KOPT-K1 (cell line): ENCODE measurements around the gene RASA3.

Experiments used
- H3K27ac ChIP-seq: fragments of 200-600 bp; sonication (generic); 2 replicates; pipeline ENCODE4 v1.5.1; 2016; ENCODE audit warnings: antibody characterized with exemption, mild to moderate bottlenecking, low read depth, low read length; ENCODE audit not compliant: poor library complexity, severe bottlenecking
- H3K36me3 ChIP-seq: fragments of 200-600 bp; sonication (generic); 2 replicates; pipeline ENCODE4 v1.5.1; 2017; ENCODE audit warnings: antibody characterized with exemption, mild to moderate bottlenecking, low read length, moderate library complexity; ENCODE audit not compliant: insufficient read depth
- H3K9me3 ChIP-seq: fragments of 200-600 bp; sonication (generic); 2 replicates; pipeline ENCODE4 v1.5.1; 2017; ENCODE audit warnings: antibody characterized with exemption, low read length, mild to moderate bottlenecking; ENCODE audit not compliant: insufficient read depth, poor library complexity, severe bottlenecking

Gene RASA3

GRCh38 chr13:114088863-114089262 is 43.6 kb downstream of the RASA3 start:
- H3K36me3 ChIP-seq = 0 out of 2 replicates have a peak, but pooled peaks cover 3% of the 10 kb centered on the region
- peaks cover 48% of the 10 kb centered on the region for H3K9me3 ChIP-seq

DNA sequence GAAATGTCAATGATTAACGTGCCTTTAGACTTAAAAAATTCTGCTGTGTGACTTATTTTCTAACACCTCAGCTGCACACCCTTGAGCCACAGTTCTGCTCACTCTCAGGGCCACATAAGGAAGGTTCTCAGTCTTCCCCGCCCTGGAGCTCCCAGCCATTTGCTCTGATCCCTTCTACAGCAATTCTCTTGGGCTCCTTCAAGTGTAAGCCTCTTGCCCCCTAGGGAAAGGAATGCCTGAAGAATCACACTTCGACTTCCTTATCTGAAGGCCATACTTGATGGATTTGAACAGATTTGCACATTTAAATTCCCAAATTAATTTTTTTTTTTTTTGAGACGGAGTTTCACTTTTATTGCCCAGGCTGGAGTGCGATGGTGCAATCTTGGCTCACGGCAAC is 44.2 kb downstream of the RASA3 start:
- Histone ChIP-seq H3K36me3 (0 out of 2 replicates have a peak, but pooled peaks cover 3% of the 10 kb centered on the region), H3K27ac (no peak overlapping the region), H3K9me3 (peaks cover 42% of the 10 kb centered on the region)

More at GRCh38 chr13:114088863-114089262, 43.6 kb downstream of the RASA3 start:
- H3K27ac ChIP-seq = no peak overlapping the region

DNA sequence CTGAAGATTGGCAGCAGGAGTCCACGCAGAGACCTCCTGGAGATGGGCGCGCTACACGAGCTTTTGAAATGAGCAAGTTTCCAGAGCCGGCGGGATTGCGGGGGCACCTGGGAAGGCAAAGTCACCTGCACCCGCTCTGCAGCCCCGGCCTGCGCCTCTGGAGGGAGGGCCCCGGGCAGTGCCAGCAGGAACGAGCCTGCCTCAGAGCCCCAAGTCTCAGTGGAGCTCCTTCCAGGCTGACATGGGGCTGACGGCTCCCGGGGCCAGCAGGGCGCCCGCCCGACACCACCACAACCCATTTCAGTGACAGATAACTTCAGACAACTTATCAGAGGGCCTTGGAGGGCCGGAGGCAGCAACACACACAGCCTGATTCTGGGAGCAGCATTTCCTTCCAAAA is 45.0 kb downstream of the RASA3 start:
- H3K27ac ChIP-seq = no peak overlapping the region
- 0 out of 2 replicates have a peak, but pooled peaks cover 3% of the 10 kb centered on the region for H3K36me3 ChIP-seq
- peaks cover 34% of the 10 kb centered on the region for H3K9me3 ChIP-seq

GRCh38 chr13:114082849-114083645 is 49.4 kb downstream of the RASA3 start:
- Histone ChIP-seq H3K36me3 (peaks cover 9% of the 10 kb centered on the region; the same call in 1 of the 2 replicates), H3K9me3 (peaks cover 6% of the 10 kb centered on the region), H3K27ac (no peak overlapping the region)

GRCh38 chr13:114081761-114082681 is 50.4 kb downstream of the RASA3 start:
- Histone ChIP-seq H3K27ac (no peak overlapping the region), H3K9me3 (no peaks in the 10 kb centered on the region), H3K36me3 (peaks cover 6% of the 10 kb centered on the region; the same call in 1 of the 2 replicates)

GRCh38 chr13:114080739-114081561 is 51.5 kb downstream of the RASA3 start:
- H3K27ac ChIP-seq = no peak overlapping the region
- no peaks in the 10 kb centered on the region for H3K9me3 ChIP-seq
- peaks cover 6% of the 10 kb centered on the region; the same call in 1 of the 2 replicates for H3K36me3 ChIP-seq

DNA sequence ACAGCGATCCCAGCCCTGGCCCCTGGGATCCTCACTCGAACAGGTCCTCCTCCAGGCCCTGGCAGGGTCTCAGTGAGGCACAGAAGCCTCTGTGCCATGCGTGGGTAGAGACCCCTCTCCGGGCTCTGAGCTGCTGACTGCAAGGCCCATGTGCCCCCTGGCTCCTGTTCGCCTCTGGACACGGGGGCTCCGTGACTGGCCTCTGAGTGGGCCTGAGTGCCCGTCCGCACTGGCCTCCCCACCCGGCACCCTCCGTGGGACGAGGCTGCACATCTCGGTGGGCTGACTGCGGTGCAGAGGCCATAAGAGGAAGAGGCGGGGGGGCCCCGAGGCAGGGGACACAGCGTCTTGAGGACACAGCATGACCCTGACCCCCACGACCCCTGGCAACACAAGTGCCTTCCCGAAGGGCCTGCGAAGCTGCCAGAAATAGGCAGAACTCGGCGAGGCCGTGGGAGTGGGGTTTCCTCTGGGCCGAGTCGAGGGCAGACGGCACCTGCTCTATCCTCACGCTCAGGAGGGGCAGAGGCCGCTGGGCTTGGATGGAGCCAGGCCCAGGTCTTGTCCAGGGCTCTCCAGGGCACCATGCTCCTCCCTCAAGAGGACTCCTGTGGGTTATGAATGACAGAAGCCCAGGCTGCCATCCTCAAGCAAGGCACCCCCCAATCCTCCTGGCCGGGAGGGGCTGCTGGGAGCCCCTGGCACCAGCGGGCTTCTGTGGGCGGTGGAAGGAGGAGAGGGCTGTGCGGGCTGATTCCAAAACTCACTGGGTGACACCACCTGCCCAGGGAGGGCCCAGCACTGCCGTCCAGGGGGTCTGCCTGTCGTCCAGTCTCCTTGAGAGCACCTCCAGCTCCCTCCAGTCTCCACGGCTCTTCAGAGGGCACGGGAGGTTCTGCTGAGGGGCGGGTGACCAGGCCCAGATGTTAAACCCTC is 52.6 kb downstream of the RASA3 start:
- peaks cover 6% of the 10 kb centered on the region; the same call in 1 of the 2 replicates for H3K36me3 ChIP-seq

GRCh38 chr13:114078461-114079451 is 53.7 kb downstream of the RASA3 start:
- Histone ChIP-seq H3K36me3 (peaks cover 16% of the 10 kb centered on the region; the same call in 1 of the 2 replicates), H3K9me3 (no peaks in the 10 kb centered on the region), H3K27ac (no peak overlapping the region)

More for the DNA sequence above, 52.6 kb downstream of the RASA3 start:
- Histone ChIP-seq H3K9me3 (no peaks in the 10 kb centered on the region), H3K27ac (no peak overlapping the region)

DNA sequence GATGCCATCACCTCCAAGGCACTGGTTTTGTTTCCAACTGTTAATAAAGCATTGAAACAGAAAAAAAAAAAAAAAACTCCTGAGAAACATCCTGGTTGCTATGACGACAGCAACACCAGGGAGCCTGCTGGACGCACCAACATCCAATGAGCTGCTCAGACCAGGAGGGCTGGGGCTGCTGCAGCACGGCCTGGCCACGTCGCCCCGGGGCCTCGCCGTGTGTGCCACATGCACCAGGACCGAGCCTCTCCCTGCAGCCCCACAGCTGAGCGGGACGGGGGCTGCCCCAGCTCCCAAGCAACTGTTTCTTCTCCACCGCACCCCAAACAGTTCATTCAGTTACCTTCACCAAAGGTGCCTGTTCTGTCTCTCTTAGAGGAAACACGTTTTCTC is 54.5 kb downstream of the RASA3 start:
- H3K36me3 ChIP-seq = peaks cover 24% of the 10 kb centered on the region; the same call in 1 of the 2 replicates
- H3K27ac ChIP-seq = no peak overlapping the region
- H3K9me3 ChIP-seq = no peaks in the 10 kb centered on the region

GRCh38 chr13:114077099-114077932 is 55.1 kb downstream of the RASA3 start:
- Histone ChIP-seq H3K36me3 (peaks cover 29% of the 10 kb centered on the region), H3K27ac (no peak overlapping the region)

DNA sequence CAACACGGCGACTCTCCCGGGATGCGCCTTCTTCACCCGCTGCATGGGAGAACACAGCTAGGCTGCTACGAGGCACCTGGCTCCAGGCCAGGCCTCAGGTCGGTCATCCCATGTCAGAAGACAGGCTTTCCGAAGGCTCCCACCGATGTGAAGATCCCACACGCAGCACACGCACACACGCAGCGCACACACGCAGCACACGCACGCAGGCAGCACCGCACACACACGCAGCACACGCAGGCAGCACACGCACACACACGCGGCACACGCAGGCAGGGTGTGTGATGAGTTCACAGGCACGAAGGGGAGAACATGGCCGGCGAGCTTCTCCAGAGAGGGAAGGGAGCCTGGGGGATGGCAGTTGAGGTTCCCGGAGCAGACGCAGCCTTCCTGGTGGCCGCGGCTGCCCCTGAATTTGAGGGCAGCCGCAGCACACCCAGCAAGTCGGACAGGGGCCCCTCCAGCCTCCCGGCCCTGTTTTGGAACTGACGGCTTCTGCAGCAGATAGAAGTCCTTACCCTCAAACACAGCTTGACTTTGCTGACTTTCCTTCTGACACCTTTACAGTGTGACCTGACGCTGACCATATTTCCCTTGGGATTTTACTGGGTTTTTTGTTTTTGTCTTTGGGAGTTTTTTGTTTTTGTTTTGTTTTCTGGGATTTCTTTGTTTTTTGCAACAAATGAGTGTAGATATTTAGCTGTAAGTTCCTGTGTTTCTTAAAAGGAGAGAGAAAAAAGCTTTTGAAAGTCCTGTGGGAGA is 55.9 kb downstream of the RASA3 start:
- Histone ChIP-seq H3K9me3 (no peaks in the 10 kb centered on the region), H3K36me3 (peaks cover 32% of the 10 kb centered on the region), H3K27ac (no peak overlapping the region)

More at GRCh38 chr13:114077099-114077932, 55.1 kb downstream of the RASA3 start:
- no peaks in the 10 kb centered on the region for H3K9me3 ChIP-seq
